ENCODE data around the gene C1QTNF6.

DNA sequence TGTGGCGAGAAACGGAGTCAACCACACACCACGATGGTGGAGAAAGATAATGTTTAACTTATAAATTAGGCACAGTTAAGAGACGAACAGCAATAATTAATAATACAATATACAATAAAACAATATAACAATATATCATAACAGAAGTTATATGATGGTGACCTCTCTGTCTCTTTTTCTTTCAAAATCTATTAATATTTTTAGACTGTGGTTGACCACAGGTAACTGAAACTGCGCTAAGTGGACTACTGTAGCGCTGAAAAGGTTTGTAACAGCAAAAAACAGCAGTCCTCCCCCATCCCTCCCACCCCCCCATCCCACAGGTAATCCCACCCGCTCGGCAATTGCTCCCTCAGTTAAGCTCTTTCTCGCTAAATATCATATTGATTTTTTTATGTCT lies 27.8 kb upstream of the C1QTNF6 start:
- TF ChIP-seq OSR1 (CRISPR knock-in tag; IDR thresholded peaks at IDR 0.05) (no peak), ZNF565 (CRISPR knock-in tag; conservative IDR thresholded peaks at IDR 0.05; ENCODE audit: low read depth) (no peak), ZFP3 (CRISPR knock-in tag; IDR thresholded peaks at IDR 0.05) (no peak), ARNTL (CRISPR knock-in tag; IDR thresholded peaks at IDR 0.05; ENCODE audit: borderline replicate concordance, low read depth) (no peak), CSRNP3 (CRISPR knock-in tag; IDR thresholded peaks at IDR 0.05) (no peak), ZFP30 (CRISPR knock-in tag; IDR thresholded peaks at IDR 0.05) (no peak), ESRRG (CRISPR knock-in tag; IDR thresholded peaks at IDR 0.05) (no peak)
- TF ChIP-seq, protein P1, sequence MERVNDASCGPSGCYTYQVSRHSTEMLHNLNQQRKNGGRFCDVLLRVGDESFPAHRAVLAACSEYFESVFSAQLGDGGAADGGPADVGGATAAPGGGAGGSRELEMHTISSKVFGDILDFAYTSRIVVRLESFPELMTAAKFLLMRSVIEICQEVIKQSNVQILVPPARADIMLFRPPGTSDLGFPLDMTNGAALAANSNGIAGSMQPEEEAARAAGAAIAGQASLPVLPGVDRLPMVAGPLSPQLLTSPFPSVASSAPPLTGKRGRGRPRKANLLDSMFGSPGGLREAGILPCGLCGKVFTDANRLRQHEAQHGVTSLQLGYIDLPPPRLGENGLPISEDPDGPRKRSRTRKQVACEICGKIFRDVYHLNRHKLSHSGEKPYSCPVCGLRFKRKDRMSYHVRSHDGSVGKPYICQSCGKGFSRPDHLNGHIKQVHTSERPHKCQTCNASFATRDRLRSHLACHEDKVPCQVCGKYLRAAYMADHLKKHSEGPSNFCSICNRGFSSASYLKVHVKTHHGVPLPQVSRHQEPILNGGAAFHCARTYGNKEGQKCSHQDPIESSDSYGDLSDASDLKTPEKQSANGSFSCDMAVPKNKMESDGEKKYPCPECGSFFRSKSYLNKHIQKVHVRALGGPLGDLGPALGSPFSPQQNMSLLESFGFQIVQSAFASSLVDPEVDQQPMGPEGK (CRISPR knock-in tag; IDR thresholded peaks at IDR 0.05; ENCODE audit: borderline replicate concordance): no peak
